IPS-NIHi11 (cell line): ENCODE measurements around the gene TTC16.
"Not testable (repeated sequence)": the region's sequence is repeated elsewhere in the genome, so short reads cannot be mapped to it uniquely, and the experiment has no call there.

Experiments used
- DNase-seq: peaks from one replicate; pipeline ENCODE4 v3.0.0; 2012; ENCODE audit warnings: mixed read lengths, low spot score

TTC16 gene

DNA sequence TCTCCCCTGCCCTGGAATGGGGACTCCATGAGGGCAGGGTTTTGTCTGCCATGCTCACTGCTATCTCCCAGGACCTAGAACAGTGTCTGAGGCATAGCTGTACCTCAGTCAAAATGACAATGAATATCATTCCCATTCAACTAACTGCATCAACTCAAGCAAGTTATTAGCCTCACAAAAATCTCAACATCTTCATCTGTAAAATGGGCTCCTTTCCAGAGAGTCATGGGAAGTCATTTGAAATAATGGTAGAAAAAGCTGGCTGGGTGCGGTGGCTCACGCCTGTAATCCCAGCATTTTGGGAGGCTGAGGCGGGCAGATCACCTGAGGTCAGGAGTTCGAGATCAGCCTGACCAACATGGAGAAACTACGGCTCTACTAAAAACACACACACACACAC, 53.2 kb downstream of the TTC16 start:
- no peak for DNase-seq

DNA sequence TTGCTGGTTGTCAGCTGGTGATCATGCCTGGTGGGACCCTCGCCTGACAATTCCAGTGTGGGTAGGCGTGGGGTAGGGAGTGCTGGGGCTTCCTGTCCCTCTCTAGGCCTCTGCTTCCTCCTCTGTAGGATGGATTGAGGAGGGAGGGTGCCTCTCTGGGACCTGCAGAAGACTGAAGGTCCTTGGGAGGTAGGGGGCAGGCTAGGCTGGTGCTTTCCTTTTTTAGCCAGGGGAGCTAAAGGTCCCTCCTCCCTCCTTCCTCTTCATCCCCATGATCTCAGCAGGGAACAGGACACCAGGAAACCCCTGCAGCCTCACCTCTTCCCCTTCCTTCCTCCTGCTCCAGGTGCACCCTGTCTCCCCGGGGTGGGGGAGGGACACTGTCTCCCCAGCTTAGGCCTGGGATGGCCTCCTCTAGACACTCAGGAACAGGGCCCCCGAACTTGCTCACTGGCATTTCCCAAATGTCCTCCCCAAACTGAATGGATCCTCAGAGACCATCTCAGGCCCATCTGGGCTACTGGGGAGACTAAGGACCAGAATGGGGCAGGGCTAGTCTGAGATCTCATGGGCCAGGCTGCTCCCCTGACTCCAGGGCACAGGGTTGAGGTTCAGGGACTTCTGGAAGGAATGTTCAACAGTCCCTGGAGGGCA, 54.2 kb downstream of the TTC16 start:
- no peak for DNase-seq

- no peak for DNase-seq
Observed at GRCh38 chr9:127770583-127770904, 54.7 kb downstream of the TTC16 start.

- DNase-seq: peak; percentile 98
Observed at GRCh38 chr9:127770905-127771569, 55.2 kb downstream of the TTC16 start.

- no peak for DNase-seq
Observed at GRCh38 chr9:127771570-127772189, 55.8 kb downstream of the TTC16 start.

GRCh38 chr9:127772603-127773002, 56.7 kb downstream of the TTC16 start:
- no peak for DNase-seq

DNA sequence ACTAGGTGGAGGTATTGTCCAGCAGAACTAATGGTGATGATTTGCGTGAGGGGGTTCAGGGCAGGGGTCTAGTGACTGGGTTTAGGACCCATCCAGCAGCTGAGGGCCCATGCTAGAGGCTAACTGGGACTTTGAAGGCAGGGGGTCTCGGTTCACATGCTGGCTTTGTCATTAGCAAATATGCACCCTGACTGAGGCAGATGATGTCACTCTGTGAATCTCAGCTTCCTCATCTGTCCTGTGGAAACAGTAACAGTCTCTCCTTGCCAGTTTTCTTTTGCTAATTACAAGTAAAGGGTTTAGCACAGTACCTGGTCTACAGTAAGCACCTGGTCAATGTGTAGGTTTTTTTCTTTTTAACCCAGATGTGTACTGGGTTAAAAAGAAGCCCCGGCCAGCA, 57.4 kb downstream of the TTC16 start:
- DNase-seq: no peak

DNA sequence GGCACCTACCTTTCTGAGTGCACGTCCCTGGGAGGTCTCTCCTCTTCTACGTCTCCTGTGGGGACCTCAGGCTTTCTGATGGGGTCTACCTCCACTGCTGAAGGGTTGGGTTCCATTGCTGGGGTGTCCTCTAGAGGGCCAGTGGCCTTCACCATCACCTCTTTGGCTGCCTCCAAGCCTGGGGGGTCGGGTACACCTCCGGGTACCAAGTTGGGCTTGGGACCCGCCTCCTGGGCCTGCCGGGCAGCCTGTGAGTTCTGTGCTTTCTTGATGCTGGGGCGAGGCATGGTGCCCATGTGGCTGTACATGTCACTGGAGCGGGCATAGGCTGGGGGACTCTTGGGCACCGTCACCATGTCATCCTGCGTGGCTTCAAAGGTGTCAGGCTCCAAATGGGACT, 58.1 kb downstream of the TTC16 start:
- no peak for DNase-seq

DNA sequence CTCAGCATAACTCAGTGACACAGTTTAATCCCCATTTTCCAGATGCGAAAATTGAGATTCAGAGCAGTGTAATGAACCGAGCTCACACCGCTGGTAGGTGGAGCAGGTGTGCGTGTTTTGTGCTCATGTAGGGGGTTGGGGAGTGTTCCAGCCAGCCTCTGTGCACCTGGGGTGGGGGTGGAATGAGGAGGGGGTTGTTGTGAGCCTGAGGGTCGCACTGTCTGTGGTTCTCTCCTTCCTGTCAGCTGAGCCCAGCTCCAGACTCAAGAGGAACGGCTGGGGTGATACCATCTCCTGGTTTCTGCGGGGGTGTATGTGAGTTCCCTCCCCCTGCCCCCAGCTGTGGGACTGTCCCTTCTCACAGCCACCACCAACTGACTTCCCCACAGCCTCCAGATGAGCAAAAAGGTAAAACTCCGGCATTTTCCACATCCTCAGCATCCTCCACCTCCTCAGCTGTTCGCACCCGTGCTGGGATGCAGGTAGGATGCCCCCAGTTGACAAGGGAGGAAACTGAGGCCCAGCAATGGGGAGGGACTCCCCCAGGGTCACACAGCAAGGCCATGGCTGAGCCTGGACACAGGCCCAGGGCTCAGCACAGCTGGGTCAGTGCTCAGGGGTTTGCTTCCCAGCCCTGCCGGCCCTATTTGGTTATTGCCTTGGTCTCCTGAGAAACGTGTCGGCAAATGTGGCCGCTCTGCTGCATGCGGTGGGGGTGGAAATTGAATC, 60.5 kb downstream of the TTC16 start:
- DNase-seq: no peak

DNA sequence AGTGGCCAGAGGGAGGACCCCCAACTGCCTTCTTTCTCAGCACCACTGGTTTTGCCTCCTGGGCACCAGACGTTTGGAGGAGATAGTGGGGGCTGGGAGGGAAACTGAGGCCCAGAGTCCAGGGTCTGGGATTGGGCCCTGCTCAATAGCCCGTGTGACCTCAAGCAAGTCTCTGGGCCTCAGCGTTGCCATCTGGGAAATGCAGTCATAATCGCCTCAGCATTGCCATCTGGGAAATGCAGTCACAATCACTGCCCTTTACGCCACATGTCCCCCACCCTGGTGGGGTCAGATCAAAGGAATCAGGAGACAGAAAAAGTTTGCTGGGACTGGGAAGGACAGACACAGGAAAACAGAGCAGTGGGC, 61.0 kb downstream of the TTC16 start:
- DNase-seq: no peak

DNA sequence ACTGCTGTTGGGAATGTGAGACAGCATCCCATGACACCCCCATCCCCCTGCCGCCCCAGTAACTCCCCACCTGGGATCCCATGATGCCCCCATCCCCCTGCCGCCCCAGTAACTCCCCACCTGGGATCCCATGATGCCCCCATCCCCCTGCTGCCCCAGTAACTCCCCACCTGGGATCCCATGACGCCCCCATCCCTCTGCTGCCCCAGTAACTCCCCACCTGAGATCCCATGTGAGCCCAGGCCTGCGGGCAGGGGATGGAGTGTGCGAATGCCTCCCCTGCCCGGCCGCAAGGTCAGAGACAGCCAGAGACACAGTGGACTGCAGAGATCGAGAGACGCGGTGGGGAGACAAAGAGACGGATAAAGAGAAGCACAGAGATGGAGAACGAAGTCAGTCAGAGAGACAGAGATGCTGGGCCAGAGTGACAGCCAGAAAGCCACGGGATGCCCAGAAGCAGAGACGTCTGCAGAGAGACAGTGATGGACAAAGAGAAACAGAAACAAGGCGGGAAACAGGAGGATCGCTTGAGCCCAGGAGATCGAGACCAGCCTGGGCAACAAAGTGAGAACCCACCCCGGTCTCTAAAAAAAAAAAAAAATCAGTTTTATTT, 61.6 kb downstream of the TTC16 start:
- no peak for DNase-seq

DNA sequence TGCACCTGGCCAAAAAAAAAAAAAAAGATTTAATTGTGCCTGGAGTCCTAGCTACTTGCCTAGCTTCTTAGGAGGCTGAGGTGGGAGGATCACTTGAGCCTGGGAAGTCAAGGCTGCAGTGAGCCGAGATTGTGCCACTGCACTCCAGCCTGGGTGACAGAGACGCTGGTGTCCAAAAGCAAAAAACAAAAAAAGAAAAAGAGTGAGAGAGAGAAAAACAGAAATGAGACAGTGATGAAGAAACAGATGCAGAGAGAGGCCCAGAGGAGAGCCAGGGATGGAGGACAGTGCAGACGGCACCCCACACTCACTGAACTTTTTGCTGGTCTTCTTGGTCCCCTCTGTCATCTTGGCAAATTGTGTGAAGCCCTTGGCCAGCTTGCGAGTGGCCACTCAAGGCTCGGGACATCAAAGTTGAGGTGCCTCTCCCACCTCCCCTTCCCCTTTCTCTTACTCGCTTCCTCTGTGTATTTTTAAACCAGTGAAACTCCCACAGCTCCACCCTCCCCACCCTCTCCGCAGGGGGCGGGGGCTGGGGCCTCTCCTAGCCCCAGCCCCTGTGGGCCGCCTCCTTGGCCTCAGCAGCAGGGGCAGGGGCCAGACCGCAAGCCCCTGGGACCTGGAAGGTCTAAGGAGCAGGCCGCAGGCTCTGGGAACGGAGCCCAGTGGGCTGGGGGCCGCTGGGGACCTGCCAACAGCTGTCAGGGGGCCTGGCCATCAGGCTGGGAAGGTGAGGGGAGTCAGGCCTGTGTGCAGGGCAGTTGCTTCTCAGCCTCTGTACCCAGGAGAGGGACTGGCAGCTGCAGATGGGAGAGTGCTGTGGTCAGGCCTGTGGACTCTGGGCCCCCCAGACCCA, 62.6 kb downstream of the TTC16 start, which contains the start of gene SH2D3C:
Gene SH2D3C (minus strand): TSS at position 387 of the 856 bp plus-strand sequence. CDS start 39 bp downstream, at position 348.
- DNase-seq: no peak

DNA sequence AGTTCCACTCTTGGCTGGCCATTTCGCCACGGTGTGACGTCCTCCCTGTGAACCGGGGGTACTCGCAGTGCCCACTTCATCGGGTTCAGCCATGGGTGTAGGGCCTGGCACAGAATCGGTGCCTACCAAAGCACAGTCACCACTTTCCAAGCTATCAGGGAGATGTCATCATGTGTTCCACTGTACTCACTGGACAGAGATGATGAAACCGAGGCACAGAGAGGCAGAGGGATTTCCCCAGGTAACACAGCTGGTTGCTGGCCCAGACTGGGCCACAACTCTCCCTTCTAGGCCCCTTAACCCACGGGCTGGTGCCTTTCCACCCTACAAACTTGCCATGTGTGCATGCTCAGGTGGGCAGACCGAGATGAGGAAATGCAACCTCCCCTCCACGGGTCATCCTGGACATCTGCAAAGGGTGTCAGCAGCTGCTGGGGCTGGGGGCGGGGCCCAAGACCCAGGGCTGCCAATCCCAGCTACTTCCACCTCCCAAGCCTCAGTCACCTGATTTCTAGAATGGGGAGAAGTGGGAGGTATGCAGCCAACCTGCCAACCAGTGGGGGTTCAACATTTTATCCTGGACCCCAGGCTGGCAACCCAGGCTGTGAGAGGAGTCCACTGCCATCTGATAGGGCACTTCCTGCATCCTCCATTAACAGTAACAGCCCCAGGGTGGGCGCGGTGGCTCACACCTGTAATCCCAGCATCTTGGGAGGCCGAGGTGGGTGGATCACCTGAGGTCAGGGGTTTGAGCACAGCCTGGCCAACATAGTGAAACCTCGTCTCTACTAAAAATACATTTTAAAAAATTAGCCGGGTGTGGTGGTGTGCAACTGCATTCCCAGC, 63.5 kb downstream of the TTC16 start:
- no peak for DNase-seq

DNA sequence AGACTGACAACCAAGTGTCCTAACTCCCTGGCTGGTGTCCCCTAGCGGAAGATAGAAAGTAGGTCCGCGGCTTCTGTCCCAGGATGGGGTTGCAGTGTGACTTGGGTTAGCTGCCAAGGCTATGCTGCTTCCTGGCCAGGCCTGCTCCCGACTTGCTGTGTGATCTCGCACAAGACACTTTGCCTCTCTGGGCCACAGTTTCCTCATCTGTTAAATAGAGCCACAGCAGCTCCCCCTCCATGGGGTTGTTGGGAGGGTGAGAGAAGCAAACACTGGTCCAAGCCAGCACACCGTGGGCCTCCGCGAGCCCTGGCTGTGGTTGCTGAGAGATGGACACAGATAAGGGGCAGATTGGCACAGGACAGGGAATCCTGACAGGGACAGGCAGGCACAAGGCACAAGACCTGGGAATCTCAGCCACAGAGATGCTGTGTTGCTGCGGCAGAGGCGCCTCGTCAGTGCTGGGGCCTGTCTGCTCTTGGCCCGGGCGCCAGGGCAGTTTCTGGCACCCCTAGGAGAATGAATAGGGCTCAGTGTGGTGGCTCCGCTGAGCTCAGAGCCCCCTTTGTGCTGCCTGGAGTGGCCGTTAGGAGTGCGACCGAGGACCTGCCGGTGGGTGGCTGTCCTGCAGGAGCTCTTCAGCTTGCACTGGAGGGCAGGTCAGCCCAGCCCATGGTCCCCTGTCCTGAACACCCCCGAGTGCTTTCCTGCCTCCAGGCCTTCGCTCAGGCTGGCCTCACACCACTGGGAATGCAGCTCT, 64.4 kb downstream of the TTC16 start:
- DNase-seq: no peak

DNA sequence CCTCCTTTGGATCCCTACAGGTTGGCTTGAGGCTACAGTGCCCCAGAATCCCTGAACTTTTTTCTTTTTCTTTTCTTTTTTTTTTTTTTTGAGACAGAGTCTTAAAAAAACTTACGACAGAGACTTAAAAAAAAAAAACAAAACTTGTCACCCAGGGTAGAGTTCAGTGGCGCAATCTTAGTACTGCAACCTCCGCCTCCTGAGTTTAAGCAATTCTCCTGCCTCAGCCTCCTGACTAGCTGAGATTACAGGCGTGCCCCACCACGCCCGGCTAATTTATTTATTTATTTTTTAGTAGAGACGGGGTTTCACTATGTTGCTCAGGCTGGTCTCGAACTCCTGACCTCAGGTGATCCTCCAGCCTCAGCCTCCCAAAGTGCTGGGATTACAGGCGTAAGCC, 65.0 kb downstream of the TTC16 start:
- not testable (repeated sequence) for DNase-seq
